WTC11 (cell line): ENCODE results near the gene MYOM3.

Source experiments
- CTCF ChIP-seq: fragments of 200-600 bp; IDR thresholded peaks from 2 replicates; pipeline ENCODE4 v1.8.0; 2022; ENCODE audit warnings: antibody characterized with exemption
- NFYB ChIP-seq: sonication (generic); formaldehyde crosslinking; conservative IDR thresholded peaks from 2 replicates; pipeline ENCODE4 v1.8.0; 2022; ENCODE audit warnings: low read depth, missing genetic modification reagents
- NR2C2 ChIP-seq: sonication (generic); formaldehyde crosslinking; IDR thresholded peaks from 2 replicates; pipeline ENCODE4 v1.8.0; 2022; ENCODE audit warnings: mild to moderate bottlenecking, missing genetic modification reagents
- SMAD3 ChIP-seq: sonication (generic); formaldehyde crosslinking; IDR thresholded peaks from 2 replicates; pipeline ENCODE4 v1.8.0; 2022; ENCODE audit warnings: missing genetic modification reagents, mild to moderate bottlenecking, borderline replicate concordance
- TF ChIP-seq, protein P1 (sequence below): sonication (generic); formaldehyde crosslinking; IDR thresholded peaks from 2 replicates; pipeline ENCODE4 v1.8.0; 2022; ENCODE audit warnings: mild to moderate bottlenecking, missing genetic modification reagents
- TF ChIP-seq, protein P2 (sequence below): sonication (generic); formaldehyde crosslinking; IDR thresholded peaks from 2 replicates; pipeline ENCODE4 v1.8.1; 2023; ENCODE audit warnings: mild to moderate bottlenecking, missing genetic modification reagents, borderline replicate concordance

- TF ChIP-seq, protein P1, sequence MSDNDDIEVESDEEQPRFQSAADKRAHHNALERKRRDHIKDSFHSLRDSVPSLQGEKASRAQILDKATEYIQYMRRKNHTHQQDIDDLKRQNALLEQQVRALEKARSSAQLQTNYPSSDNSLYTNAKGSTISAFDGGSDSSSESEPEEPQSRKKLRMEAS (CRISPR knock-in tag): no peak
- TF ChIP-seq CTCF (no peak), SMAD3 (CRISPR knock-in tag) (no peak), NFYB (no peak), NR2C2 (no peak)
- TF ChIP-seq, protein P2, sequence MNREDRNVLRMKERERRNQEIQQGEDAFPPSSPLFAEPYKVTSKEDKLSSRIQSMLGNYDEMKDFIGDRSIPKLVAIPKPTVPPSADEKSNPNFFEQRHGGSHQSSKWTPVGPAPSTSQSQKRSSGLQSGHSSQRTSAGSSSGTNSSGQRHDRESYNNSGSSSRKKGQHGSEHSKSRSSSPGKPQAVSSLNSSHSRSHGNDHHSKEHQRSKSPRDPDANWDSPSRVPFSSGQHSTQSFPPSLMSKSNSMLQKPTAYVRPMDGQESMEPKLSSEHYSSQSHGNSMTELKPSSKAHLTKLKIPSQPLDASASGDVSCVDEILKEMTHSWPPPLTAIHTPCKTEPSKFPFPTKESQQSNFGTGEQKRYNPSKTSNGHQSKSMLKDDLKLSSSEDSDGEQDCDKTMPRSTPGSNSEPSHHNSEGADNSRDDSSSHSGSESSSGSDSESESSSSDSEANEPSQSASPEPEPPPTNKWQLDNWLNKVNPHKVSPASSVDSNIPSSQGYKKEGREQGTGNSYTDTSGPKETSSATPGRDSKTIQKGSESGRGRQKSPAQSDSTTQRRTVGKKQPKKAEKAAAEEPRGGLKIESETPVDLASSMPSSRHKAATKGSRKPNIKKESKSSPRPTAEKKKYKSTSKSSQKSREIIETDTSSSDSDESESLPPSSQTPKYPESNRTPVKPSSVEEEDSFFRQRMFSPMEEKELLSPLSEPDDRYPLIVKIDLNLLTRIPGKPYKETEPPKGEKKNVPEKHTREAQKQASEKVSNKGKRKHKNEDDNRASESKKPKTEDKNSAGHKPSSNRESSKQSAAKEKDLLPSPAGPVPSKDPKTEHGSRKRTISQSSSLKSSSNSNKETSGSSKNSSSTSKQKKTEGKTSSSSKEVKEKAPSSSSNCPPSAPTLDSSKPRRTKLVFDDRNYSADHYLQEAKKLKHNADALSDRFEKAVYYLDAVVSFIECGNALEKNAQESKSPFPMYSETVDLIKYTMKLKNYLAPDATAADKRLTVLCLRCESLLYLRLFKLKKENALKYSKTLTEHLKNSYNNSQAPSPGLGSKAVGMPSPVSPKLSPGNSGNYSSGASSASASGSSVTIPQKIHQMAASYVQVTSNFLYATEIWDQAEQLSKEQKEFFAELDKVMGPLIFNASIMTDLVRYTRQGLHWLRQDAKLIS: no peak
Observed at GRCh38 chr1:24052220-24052619, 59.7 kb downstream of the MYOM3 start.
